ENCODE data around the gene OXNAD1. TPM values are rescaled to one million over a fixed set of nuclear protein-coding genes. Genes with fewer than 3 reads are reported as not detected.
"Not testable (repeated sequence)": the region's sequence is repeated elsewhere in the genome, so short reads cannot be mapped to it uniquely, and the experiment has no call there.

Gene OXNAD1
- total RNA-seq, 1 donor from 2014 or later: 76.6 TPM

DNA sequence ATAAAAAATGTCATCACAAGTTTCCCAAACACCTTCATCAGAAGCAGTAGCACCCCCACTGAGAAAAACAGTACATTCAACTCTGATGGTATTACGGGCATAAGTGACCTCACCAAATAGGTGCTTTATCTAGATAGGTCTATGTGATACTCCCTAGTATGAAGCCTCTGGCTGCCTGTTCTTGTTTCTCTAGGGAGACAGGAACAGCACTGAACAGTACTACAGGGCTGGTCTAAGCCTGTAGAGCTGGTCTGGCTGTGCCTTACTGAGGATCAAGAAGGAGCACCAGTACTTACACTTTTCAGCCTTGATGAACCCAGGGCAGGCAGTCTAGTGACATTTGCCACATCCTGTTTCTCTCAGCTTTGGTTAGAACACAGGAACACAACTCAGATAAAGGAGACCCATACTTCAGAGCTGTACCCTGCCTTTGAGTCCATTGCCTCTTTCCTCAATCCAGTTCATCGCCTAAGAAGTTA is 35.9 kb downstream of the OXNAD1 start:
- intact Hi-C loops (cut with micrococcal nuclease): loop anchor here (1.0 to 10.0 kb wide), 10 partner anchors 8 to 1474 kb away; partner anchors contain the start of genes RFTN1 and TBC1D5

DNA sequence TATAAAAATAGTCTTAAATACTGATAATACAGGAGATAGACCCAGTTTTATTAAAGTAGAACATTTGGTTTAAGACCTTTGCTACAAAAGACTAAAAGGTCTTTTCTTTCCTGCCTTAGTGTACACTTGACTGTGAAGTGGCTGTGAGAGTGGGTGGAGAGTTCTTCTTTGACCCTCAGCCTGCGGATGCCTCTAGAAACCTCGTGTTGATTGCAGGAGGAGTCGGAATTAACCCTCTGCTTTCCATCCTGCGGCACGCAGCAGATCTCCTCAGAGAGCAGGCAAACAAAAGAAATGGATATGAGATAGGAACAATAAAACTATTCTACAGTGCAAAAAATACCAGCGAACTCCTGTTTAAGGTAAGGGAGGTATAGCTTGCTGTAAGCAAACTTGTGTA is 36.5 kb downstream of the OXNAD1 start:
- intact Hi-C loops (cut with micrococcal nuclease): loop anchor here (1.0 to 10.0 kb wide), 9 partner anchors 8 to 1473 kb away; partner anchors contain the start of genes RFTN1 and TBC1D5

DNA sequence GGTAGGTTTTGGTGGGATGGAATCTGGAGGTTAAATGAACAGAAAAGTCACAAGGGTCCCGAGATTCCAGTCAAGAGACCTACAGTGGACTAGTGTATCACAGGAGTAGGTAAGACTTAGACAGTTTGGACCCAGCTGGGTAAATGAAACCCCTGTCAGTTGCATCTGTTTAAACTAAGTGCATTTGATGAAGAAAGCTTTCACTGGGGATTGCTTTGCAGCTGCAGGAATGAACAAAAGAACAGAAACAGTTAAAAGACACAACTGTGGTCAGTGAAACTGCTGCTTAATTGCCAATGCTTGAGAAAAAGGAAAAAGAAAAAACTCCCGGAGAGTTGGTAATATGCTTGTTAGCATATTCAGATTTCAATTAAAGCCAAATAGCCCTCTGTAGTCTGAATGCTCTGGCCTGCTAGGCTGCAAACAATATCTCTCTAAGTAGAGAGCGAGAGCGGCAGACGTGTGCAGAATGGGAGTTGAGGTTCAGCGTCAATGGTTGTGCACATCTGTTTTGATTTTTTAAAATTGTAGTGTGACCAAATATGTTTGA is 37.1 kb downstream of the OXNAD1 start:
- intact Hi-C loops (cut with micrococcal nuclease): loop anchor here (5.0 to 10.0 kb wide), 4 partner anchors 540 to 1473 kb away; partner anchors contain the start of gene TBC1D5

DNA sequence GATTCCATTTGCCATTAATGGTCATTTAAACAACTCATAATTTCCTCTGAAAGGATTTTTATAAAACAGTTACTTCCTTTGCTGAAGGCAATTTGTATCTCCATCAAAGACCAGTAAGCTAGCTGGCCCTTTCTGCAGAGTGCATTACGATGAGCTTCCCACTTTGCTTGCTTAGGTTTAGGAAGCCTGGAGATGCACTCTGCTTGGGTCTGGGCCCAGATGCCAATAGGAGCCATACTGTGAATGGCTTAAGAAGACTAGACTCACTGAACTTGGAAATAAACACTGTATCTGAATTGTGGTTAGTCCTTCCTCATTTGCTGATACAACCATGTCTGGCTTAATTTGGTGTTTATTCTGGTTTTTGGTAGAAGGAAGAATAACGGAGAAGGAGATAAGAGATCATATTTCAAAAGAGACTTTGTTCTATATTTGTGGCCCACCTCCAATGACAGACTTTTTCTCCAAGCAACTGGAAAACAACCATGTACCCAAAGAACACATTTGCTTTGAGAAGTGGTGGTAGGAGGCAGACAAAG is 38.1 kb downstream of the OXNAD1 start:
- intact Hi-C loops (cut with micrococcal nuclease): loop anchor here (5.0 to 10.0 kb wide), 4 partner anchors 539 to 1472 kb away; partner anchors contain the start of gene TBC1D5

DNA sequence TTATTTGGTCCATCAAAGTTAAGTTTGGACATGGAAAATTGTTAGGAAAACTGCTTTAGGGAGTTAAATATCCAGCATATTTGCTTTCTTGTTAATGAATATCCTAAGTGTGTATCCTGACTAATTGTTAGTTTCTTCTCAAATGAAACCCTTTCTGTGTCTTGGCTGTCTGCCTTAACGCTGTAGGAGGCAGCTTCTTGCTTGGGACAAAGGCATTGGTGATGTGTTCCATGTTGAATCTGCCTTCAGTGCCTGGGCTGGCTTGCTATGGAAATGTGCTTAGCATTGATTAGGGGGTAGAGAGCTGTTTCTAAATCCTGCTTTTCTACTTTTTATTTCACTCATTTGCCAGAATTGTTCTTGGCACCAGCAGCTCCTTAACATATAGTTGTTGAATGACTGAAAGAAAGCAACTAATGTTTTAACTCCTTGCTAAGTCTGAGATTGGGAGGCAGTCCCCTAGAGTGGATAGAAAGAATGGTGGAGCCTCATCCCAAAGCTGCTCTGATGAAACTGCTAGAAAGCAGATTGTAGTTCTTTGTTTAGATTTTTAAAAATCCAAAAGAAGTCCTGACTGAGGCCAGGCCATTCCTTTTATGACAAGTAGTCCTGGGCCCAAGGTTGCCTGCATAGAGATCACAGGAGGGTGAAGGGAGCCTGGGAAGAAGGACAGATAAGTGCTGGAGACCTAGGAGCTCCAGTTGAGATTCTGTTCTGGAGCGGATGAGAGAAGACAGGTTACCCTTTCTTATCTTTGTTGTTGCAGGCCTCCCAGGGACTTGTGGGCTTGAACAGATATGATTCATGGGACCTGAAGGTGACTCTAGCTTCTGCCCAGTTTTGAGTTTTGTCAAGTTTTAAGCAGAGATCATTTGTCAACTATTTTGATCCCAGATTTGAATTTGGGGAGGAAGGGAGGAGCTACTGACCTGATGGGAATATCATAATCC is 39.3 kb downstream of the OXNAD1 start:
- intact Hi-C loops (cut with micrococcal nuclease): loop anchor here (1.0 to 10.0 kb wide), 6 partner anchors 9 to 1470 kb away; partner anchors contain the start of genes RBSN and TBC1D5

DNA sequence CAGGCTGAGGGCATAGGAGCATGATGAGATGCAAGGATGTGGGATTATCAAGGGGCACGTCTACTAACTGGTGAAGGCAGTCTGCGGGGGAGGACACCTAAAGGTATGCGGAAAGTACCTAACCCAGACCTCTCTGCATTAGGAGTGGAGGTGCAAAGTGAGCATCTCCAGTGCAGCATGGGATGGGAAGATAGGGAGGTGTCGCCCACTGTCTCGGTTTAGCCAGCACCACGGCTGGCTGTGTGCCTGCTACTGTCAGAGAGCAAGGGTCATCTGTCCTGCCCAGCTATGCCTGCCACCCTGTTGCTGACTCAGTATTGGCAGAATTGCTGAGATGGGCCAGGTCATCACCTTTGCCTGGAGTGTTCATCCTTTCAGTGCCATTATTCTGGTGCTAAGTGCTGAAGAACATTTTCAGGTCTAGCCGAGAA is 40.1 kb downstream of the OXNAD1 start:
- intact Hi-C loops (cut with micrococcal nuclease): loop anchor here (1.0 to 10.0 kb wide), 4 partner anchors 10 to 1470 kb away; partner anchors contain the start of genes RBSN and TBC1D5

DNA sequence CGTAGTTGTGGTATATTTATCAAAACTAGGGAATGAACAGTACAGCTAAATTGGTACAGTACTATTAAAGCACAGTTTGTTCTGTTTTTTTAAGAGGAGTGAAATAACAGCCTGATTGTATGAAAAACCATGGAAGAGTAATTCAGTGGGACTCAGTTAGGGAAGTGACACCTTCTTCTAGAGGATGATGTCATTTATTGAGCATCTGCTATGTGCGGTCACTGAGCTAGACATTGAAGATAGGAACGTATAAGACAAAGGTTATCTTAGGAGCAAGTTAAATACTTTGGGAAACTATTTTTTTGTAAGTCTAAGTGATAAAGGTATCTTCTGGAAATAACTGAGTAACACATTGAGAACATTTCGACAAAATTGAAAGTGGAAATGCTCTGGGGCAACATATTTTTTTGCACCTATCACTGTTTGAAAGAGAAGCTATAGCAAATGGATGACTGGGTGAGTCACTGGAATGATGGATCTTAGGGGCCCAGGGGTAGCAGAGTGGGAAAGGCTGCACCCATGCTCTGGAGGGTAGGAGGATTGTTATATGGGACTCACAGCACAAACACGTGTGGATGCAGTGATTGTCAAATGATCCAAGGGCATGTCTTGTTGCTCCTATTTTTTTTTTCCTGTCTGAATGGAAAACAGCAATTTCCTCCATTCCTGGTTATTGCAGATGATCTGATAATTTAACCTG is 43.0 kb downstream of the OXNAD1 start:
- intact Hi-C loops (cut with micrococcal nuclease): loop anchor here (2.0 to 10.0 kb wide), 4 partner anchors 71 to 1467 kb away; partner anchors contain the start of genes RBSN and TBC1D5

DNA sequence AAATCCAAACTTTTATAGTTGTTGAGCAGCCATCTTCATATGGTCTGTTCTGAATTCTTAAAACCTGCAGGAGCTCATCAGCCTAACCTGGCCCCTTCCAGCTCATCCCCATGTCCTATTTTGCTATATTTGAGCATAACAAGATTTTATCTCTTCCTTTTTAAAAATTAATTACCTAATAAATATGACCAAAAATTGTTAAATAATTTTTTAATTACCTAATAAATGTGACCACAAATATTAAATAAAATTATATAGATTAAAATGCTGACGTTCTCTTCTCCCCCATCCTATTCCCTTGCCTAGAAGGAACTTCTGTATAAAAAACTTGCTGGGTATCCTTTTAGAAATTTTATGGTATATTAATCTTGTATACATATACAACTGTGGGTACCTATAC is 43.7 kb downstream of the OXNAD1 start:
- intact Hi-C loops (cut with micrococcal nuclease): loop anchor here (1.0 to 10.0 kb wide), 9 partner anchors 7 to 1466 kb away; partner anchors contain the start of genes DPH3, RBSN and TBC1D5

DNA sequence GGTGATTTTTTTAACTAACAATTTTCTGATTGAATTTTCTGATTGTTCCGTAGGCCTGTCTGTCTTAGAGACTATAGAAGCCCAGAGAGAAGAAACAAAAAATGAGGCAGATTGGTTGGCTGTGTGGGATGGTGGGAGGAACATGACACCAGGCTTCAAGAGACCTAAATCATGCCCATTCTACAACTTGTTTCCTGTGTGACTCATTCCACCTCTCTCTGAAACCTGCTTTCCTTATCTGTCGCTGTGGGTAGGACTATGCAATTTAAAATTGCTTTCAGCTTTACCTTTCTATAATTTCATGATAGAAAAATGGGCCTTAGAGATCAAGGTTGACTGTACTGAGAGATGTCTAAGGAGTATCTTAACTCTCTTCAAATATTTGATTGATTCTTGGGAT is 44.5 kb downstream of the OXNAD1 start:
- intact Hi-C loops (cut with micrococcal nuclease): loop anchor here (1.0 to 10.0 kb wide), 9 partner anchors 8 to 1465 kb away; partner anchors contain the start of genes DPH3, RBSN and TBC1D5

DNA sequence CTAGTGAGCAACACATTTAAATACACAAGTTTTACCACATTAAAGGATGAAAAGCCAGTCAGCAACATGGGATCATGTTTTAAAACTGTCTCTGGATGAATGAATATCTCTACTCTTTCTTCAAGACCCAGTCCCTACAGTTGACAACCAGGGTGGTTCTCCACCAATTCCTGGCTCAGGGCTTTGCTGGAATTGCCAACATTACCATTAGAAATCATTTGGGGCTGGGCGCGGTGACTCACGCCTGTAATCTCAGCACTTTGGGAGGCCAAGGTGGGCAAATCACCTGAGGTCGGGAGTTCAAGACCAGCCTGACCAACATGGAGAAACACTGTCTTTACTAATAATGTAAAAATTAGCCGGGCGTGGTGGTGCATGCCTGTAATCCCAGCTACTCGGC is 45.5 kb downstream of the OXNAD1 start:
- intact Hi-C loops (cut with micrococcal nuclease): not testable (repeated sequence)

DNA sequence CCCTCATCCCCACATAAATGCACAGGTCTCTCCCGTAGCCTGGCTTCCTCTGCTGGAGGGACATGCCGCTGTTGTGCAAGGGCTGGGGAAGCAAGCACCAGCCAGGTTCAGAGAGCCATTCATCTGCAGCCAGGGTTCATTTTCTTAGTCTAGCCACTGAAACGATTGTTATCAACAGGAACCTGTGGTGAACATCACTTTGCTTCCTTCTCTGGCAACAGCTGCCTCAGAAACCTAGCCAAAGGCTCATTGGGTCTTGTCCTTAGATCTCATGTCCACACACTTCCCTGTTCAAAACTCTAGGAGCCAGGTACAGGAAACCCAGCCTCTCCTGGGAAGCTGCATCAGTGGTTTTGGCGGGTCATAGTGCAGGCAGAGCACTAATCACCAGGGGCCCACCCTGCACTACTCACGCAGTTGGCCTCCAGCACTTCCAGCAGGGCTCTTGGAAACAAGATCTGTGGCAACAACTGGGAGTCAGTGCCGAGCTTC is 47.0 kb downstream of the OXNAD1 start:
- intact Hi-C loops (cut with micrococcal nuclease): loop anchor here (1.0 kb wide), 1 partner anchor 26 kb away; no protein-coding TSS in a partner anchor

DNA sequence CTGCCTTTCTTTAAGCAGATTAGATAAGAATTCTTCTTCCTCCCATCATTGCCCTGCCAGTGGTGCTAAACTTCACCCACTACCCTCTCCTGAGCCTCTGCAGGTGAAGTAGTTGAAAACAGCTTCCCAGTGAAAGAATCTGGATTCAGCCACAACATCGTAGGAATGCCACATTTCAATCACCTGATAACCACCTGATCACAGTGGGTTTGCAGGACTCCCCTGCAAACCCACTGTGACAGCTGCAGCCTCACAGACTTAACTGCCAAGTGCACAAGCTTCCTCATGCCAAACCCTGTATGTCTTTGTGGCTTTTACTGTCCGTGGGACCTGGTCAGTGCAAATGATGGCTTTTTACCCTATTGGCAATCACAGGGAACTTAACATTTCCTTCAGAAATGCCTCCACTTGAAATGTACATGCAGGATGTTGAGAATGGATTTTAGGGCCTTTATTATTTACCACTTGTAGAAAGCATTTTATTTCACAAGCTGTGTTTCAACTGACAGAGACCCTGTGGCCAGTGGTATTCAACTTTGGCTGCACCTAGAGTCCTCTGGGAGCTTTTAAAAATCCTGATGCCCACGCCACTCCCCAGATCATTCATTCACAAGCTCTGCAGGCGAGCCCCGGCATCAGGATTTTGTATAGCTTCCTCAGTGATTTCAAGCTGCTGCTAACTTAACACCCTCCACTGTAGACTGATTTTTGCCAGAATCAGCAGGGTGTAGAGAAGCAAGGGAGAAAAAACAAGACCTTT is 49.1 kb downstream of the OXNAD1 start:
- intact Hi-C loops (cut with micrococcal nuclease): no loop called here

DNA sequence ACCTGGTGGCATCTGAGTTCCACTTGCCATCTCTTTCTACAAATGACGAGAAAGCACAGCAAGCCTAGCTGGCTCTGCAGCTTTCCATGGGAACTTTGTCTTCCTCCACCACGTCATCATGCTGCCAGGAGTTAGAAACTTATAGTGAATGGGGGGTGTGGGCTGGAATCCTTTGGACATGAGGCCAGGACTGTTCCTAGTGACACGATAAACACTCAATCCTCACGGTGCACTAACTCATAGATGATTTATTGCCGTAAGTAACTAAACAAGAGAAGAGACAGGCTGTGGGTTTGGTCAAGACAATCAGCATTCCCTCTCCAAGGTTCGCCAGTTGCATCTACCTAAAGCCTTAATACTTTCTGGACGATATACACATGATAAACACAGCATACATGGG is 50.6 kb downstream of the OXNAD1 start:
- intact Hi-C loops (cut with micrococcal nuclease): no loop called here

DNA sequence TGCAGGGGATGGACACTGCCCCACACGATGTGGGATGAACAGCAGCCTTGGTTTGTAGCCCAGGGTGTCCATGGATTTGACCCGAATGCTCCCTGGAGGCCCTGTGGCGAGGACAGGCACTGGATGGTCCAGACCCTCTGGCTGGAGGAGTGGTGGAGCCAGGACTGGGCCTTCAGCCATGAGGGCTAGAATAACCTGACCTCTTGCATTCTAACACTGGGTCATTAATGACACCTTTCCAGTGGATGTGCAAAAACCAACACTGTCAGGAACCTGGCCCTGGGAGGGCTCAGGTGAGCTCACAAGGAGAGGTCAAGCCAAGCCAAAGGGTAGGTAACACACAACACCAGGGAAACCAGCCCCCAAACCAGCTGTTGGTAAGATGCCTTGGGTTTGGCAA is 51.4 kb downstream of the OXNAD1 start:
- intact Hi-C loops (cut with micrococcal nuclease): no loop called here

DNA sequence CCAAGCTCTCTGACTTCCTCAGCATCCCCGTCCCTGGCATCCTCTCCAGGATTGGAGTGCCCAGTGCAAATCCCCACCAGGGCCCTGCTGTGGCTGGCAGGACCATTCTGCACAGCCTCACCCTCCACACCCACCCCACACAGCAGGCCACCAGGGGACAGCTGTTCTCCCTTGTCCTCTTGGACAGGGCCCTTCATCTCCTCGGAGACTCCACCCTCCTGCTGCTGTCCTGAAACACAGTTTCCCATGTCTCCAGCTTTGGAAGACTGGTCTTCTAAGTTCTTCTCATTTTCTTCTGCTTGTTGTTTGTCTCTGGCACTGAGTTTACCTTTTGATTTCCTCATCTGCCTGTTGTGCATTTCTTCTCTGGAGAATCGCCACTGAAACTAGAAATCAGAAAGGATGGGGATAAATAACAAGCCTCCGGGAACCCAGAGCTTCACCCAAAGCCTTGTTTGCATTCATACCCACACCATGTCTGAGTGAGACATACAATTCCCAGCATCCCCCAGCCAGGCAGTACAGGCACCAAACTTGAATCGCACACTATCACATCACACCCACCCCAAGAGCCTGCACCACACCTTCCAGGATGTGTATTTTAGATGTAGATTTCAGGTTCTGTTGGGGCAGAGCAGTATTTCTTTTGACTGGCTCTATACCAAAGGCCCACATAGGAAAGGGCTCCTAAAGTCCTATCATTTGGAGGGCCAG is 52.0 kb downstream of the OXNAD1 start:
- intact Hi-C loops (cut with micrococcal nuclease): no loop called here

DNA sequence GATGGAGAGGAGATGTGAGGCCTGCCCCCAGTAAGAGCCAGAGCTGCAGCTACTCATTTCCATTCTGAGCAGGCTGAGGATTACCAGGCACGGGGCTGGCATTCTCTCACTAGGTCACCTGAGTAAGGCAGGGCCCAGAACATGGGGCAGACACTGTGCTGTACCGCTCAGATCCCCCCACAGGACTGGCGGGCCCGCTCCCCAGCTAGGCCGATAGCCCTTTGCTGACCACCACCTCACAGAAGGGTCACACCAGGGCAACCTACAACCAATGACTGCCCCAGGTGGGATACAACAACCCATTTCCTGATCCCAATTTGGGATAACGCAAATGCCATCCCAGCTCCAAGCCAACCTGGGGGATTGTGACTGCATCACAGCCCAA is 52.5 kb downstream of the OXNAD1 start:
- intact Hi-C loops (cut with micrococcal nuclease): no loop called here

DNA sequence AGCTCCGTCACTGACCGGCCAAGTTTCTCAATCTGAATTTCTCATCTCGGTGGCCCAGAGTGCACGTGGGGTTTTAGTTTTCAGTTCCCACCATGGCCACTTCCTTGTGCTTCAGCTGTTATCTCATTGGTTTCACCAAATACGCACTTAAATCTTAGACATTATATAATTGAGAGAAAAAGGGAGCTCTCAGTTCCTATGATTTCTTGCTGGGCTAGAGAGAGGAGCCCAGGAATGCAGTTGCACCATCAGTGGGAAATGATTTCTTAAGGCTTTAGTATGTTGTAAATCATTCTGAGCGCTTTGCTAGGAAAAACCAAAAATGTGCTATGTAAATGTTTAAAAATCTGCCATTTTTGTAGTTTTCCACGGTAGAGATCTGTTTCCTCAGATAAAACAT is 53.2 kb downstream of the OXNAD1 start:
- intact Hi-C loops (cut with micrococcal nuclease): loop anchor here (2.0 kb wide), 2 partner anchors 53 to 195 kb away; partner anchors contain the start of genes DPH3, OXNAD1 and RFTN1

DNA sequence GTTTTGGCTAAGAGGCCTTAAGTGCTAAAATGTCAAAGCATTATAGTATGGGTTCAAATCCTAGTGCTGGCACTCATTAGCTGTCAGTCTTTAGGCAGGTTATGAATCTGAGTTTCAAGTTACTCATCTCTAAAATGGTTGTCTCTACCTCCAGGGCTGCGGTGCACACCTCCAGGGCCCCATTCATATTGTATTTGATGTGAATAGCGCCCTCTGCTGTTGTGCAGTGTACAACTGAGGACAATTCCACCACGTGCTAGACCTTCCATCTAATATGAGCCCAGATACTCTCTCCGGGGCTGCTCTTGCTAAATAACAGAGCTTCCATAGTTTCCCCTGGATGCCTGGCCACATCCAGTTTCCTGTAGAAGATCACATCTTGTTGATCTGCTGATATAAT is 54.3 kb downstream of the OXNAD1 start:
- intact Hi-C loops (cut with micrococcal nuclease): loop anchor here (1.0 to 2.0 kb wide), 8 partner anchors 10 to 231 kb away; partner anchors contain the start of genes DPH3, OXNAD1 and RFTN1

DNA sequence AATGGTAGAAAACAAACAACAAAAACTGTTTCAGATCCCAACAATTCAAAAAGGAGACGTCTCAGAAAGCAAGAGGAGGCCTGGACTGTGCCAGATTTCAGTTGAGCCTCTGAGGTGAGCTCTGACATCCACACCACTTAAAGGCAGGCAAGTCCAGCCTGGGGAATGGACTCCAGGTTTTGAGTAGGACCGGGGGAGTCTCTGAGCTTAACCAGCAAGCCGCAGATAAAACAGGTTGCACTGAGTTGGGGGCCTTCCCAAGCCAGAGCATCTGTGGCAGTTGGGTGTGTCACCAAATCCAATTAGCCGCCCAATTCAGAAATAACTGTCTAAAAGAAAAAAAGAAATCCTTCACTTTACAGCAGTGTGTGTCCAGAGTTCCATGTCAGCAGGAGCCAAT is 54.7 kb downstream of the OXNAD1 start:
- intact Hi-C loops (cut with micrococcal nuclease): loop anchor here (1.0 to 2.0 kb wide), 8 partner anchors 10 to 231 kb away; partner anchors contain the start of genes DPH3, OXNAD1 and RFTN1

Measured in T-helper 1 cell treated with Interleukin-12 subunit alpha and Interleukin-12 subunit beta and Interleukin-4 antibody, amounts not matched to agents 30 ng/mL and 1 ng/mL, for 36 hours (primary cell).